ENCODE data around the gene MGAT5.
A peak's percentile ranks its signal among the peaks of the same experiment; 100 is the strongest.

The MGAT5 gene

DNA sequence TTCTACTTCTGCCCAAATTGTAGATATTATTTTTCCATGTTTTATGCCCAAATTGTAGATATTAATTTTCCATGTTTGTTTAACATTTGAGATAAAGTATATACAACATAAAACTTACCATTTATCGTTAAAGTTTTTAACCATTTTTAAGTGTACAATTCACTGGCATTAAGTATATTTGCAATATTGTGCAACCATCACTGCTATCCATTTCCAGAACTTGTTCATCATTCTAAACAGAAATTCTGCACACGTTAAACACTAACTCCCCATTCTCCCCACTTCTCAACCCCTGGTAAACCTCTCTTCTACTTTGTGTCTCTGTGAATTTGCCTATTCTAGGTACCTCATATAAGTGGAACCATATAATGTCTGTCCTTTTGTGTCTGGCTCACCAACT, 162.1 kb downstream of the MGAT5 start:
- FAIRE-seq (no peak), DNase-seq (ENCODE audit: low spot score) (no peak)

DNA sequence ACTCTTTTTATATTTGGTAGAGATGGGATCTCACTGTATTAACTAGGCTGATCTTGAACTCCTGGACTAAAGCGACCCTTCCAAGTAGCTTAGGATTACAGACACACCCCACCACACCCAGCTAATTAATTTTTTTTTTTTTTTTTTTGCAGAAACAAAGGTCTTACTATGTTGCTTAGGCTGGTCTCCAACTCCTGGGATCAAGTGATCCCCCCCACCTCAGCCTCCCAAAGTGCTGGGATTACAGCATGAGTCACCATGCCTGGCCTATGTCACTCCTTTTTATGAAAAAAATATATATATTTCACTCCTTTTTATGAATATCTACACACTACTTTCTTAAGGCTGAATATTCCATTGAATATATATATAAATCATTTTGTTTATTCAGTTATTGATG, 162.8 kb downstream of the MGAT5 start:
- DNase-seq (ENCODE audit: low spot score): no peak
- FAIRE-seq: no peak

- FAIRE-seq (no peak), DNase-seq (ENCODE audit: low spot score) (no peak)
Measured at GRCh38 chr2:134417968-134418582, 164.2 kb downstream of the MGAT5 start.

GRCh38 chr2:134420259-134420658, 166.4 kb downstream of the MGAT5 start:
- FAIRE-seq: no peak

GRCh38 chr2:134420920-134421319, 167.0 kb downstream of the MGAT5 start:
- DNase-seq (ENCODE audit: low spot score): no peak
- no peak for FAIRE-seq

More at GRCh38 chr2:134420259-134420658, 166.4 kb downstream of the MGAT5 start:
- no peak for DNase-seq (ENCODE audit: low spot score)

DNA sequence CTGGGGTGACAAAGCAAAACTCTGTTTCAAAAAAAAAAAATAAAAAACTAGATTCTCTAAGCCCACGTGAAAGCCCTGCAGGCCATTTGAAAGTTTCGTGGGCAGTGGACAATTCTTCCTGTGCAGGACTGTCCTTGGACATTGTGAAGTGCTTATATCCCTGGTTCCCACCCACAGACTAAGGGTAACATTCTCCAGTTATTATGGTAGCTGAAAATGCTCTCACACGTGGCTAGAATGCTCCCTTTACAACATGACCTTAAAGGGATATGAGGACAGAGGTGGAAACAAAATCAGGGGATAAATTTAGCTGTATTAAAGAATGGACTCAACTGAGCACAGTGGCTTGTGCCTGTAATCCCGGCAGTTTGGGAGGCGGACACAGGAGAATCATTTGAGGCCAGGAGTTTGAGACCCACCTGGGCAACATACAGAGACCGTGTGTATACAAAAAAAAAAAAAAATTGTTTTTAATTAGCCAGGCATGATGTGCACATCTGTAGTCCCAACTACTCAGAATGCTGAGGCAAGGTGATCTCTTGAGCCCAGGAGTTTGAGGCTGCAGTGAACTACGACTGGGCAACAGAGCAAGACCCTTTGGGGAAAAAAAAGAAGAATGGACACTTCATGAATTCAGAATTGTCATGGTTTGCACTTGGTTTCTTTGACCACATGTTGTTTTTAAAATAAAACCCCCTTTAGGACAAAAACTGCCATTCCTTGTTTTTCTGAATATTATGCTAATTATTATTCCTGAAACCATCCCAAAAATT, 167.9 kb downstream of the MGAT5 start:
- no peak for DNase-seq (ENCODE audit: low spot score)
- no peak for FAIRE-seq

- no peak for DNase-seq (ENCODE audit: low spot score)
- no peak for FAIRE-seq
Measured at GRCh38 chr2:134425724-134426496, 172.0 kb downstream of the MGAT5 start.

- FAIRE-seq: no peak
- no peak for DNase-seq (ENCODE audit: low spot score)
Measured at GRCh38 chr2:134426721-134427120, 172.8 kb downstream of the MGAT5 start.

DNA sequence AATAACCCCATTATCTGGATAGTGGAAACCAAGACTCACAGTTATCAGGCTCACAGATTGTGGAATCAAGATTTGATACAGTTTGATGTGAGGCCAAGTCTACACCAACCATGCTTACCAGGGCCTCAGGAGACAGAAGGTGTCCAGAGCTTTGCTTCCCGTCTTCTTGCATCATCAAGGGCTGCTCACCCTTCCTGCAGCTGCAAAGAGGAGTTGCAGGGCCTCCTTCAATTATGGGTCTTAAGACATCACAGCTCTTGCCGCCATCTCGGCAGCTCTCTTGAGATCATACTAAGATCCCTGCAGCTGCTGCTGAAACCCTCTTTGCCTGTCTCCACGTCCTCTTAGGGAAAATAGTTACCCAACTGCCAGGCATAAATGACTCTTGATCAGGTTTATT, 176.0 kb downstream of the MGAT5 start:
- FAIRE-seq (no peak), DNase-seq (ENCODE audit: low spot score) (no peak)

DNA sequence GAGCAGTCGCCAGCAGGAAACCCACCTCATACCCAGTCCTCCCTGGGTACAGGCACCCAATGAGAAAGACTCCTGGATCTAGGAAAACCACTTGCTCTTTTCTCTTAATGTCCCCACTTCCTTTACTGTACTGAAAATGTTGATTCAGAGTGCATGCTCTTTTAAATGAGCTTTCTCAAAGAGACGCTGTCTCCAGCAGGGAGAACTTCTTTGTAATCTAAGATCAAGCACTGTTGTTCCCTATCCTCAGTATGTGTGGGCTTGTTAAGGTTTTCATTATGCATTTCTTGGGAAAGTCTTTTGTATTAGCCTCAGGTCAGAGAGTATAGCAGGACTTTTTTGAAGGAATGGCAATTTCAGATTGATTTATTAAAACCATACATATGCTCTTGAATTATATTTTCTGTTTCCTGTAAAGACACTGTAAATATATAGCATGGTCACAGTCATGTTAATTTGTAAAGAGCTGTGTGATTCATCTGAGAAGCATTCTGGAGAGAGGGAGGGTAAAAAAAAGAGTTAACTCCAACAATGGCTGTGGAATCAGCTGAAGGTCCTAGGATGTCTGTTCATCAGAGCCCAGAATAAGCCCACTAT, 178.1 kb downstream of the MGAT5 start:
- FAIRE-seq (no peak), DNase-seq (ENCODE audit: low spot score) (peak; percentile 48)

DNA sequence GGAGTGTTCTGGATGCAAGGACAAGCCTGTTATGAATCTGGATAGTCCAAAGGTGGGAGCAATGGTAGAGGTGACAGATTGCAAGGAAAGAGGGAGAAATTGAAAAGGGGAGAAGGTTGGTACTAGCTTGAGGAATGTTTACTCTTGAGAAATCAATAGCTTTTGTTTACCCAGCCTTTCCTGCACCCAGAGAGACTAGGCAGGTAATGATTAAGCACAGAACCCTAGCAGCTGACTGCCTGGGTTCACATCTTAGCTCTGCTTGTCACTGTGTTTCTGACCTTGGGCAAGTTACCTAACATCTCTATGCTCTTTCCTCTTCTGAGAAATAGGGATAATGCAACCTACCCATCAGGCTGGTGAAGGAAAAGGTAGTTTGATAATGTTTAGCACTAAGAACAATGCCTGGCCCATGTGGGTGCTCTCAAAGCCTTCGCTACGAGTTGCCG, 178.6 kb downstream of the MGAT5 start:
- no peak for FAIRE-seq
- DNase-seq (ENCODE audit: low spot score): no peak

DNA sequence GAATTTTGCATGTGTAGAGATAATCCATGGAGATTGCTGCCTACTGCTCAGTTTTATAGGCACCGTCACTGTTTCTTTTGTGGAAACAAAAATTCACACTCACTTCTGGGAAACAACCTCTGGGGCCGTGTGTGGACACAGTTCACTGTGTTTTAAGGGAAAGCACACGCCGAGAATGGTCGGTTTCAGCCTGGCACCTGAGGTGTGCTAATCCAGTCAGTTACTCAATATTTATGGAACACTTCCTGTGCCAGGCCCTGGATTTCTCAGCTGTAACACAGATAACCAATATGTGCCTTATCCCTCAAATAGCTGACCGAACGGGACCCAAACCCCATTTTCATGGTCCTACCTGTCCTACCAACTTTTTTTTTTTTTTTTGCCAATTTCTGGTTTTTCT, 179.6 kb downstream of the MGAT5 start:
- no peak for DNase-seq (ENCODE audit: low spot score)

DNA sequence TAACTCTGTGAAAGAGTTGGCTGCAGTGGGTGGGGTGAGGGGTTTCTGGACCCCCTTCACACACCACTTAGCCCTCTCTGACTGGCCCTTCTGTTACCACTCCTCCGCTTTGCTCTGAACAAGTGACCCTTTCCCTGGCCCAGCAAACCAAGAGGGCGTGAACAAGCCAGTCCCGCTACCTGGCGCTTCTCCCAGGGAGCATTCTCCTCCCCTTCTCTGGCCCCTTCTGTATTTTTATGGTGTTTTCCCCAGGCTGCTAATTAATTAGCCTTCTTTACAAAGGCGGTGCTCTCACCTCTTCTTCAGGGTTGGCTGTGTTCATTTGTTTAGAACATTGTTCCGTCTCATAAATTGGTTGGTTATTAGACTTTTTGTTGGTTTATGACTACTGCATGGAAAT, 180.1 kb downstream of the MGAT5 start:
- FAIRE-seq (no peak), DNase-seq (ENCODE audit: low spot score) (no peak)

More for the DNA sequence above, 179.6 kb downstream of the MGAT5 start:
- FAIRE-seq: no peak

DNA sequence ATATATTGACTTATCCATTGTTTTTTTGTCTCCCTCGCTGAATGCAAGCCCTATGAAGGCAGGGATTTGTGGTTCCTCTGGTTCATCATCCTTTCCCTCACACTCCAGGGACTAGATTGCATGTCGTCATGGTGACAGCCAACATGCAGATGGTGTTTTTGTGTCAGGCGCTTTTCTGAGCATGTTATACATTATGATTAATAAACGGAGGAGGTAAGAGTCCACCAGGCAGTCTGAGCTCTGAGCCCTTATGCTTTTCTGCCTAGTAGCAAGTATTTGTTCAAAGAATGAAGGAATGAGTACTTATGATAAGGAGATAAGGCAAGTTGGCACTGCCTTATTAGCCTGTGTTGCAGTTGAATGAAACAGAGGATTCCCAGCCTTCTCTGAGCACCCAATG, 181.6 kb downstream of the MGAT5 start:
- FAIRE-seq (no peak), DNase-seq (ENCODE audit: low spot score) (no peak)

- FAIRE-seq: no peak
- DNase-seq (ENCODE audit: low spot score): no peak
Measured at GRCh38 chr2:134435936-134436335, 182.1 kb downstream of the MGAT5 start.

DNA sequence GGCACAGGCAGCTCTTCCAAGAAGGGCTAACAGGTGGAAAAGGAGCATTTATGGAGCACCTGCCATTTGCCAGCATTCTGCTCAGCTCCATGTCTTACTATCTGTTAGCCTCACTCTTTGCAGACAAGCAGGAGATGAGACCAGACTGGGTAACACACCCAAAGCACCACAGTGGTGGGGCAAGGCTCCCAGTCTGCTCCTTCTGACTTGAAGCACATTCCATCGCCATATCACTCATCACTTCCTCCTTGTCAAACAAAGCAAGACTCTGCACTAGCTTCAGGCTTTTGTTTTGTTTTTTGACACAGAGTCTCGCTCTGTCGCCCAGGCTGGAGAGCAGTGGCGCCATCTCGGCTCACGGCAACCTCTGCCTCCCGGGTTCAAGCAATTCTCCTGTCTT, 182.8 kb downstream of the MGAT5 start:
- FAIRE-seq (no peak), DNase-seq (ENCODE audit: low spot score) (no peak)

DNA sequence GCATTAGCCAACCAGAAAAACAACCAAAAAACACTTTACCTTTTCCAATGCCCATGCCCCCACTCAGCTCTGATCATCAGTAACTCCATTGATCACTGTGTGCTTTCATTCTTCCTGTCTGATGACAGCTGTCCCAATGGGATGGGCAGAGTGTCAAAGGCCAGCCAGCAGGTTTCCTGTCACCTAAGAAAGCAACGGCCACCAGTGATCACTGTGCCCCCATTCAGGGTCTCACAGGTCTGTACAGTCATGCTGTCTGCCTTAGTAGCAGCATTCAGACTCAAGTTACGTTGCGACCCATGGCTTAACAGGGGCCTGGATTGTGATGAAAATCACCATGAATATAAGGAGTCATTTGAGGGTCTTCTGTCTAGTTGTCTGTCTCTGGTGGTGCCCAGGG, 184.5 kb downstream of the MGAT5 start:
- DNase-seq (ENCODE audit: low spot score) (no peak), FAIRE-seq (no peak)

DNA sequence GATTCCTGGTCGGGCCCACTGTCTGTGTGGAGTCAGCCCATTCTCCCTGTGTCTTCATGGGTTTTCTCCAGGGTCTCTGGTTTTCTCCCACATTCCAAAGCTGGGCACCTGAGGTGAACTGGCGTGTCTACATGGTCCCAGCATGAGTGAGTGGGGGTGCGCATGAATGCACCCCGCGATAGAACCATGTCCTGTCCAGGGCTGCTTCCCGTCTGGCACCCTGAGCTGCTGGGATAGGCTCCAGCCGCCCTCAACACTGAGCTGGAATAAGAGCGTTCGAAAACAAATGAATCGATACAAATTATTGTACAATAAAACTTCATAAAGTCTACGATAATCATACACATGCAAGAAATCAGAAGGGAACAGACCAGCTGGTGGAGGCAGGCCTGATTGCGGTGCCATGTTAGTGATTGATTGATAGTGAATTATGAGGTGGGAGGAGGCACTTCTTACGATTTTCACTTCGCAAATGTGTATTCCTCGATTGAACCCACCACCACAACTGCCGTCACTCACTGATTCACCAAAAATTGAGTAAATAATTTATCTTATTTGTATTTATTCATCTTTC, 186.6 kb downstream of the MGAT5 start:
- DNase-seq (ENCODE audit: low spot score): no peak
- no peak for FAIRE-seq

- FAIRE-seq: peak; percentile 44
- no peak for DNase-seq (ENCODE audit: low spot score)
Measured at GRCh38 chr2:134441153-134441863, 187.4 kb downstream of the MGAT5 start.

GRCh38 chr2:134443814-134444480, 190.1 kb downstream of the MGAT5 start:
- FAIRE-seq: no peak
- no peak for DNase-seq (ENCODE audit: low spot score)
